ENCODE data around the gene IRAK4.
A peak's percentile ranks its signal among the peaks of the same experiment; 100 is the strongest.

Gene IRAK4

DNA sequence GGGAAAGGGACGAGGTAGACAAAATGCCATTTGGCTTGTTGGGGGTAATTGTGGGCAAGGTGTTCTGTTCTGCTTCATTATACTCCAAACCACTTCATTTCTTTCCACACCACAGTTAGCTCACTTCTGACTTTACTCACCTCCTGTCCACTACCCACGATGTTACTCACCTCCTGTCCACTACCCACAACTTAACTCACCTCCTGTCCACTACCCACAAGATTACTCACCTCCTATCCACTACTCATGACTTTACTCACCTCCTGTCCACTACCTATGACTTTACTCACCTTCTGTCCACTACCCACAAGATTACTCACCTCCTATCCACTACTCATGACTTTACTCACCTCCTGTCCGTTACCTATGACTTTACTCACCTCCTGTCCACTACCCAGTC is 57.4 kb downstream of the IRAK4 start:
- Histone ChIP-seq H3K9me3 (ENCODE audit: control insufficient read depth, low read length) (no peaks in the 10 kb centered on the region), H3K4me1 (peaks cover 6% of the 10 kb centered on the region), H3K9ac (no peak overlapping the region), H2AFZ (peak overlapping the region; percentile 28), H3K27me3 (ENCODE audit: control insufficient read depth, insufficient read depth, low read length) (no peaks in the 10 kb centered on the region), H3K4me2 (ENCODE audit: low read length) (no peak overlapping the region), H3K79me2 (no peaks in the 10 kb centered on the region), H3K4me3 (ENCODE audit: low read depth, low read length) (no peak overlapping the region), H3K27ac (no peak overlapping the region), H3K36me3 (ENCODE audit: control insufficient read depth, insufficient read depth, low read length) (no peaks in the 10 kb centered on the region)
- TF ChIP-seq, protein P1, sequence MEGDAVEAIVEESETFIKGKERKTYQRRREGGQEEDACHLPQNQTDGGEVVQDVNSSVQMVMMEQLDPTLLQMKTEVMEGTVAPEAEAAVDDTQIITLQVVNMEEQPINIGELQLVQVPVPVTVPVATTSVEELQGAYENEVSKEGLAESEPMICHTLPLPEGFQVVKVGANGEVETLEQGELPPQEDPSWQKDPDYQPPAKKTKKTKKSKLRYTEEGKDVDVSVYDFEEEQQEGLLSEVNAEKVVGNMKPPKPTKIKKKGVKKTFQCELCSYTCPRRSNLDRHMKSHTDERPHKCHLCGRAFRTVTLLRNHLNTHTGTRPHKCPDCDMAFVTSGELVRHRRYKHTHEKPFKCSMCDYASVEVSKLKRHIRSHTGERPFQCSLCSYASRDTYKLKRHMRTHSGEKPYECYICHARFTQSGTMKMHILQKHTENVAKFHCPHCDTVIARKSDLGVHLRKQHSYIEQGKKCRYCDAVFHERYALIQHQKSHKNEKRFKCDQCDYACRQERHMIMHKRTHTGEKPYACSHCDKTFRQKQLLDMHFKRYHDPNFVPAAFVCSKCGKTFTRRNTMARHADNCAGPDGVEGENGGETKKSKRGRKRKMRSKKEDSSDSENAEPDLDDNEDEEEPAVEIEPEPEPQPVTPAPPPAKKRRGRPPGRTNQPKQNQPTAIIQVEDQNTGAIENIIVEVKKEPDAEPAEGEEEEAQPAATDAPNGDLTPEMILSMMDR (IDR thresholded peaks at IDR 0.05) = no peak

DNA sequence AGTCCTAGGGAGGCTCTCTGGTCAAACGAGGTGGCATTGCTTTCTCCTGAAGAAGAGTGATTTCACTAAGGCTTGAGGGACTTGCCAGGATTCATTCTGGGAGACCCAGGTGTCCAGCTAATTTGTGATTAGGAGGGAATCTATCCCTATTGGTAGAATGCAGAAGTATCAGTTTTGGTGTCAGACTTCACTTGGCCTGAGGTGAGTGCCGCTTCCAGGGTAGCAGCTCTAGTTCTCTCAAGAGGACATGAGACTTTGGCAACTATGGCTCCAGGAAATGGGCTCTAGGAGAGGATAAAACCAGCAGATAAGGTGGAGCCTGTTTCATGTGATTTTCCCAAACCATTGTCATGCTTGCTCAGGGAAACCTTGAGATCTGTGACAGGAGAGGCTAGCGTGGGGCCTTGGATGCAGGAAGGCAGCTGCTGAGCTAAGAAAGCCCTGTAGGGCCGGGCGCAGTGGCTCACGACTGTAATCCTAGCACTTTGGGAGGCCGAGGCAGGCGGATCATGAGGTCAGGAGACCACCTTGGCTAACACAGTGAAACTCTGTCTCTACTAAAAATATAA is 65.5 kb downstream of the IRAK4 start:
- H2AFZ ChIP-seq = no peak overlapping the region
- H3K4me3 ChIP-seq (ENCODE audit: low read depth, low read length) = no peak overlapping the region
- H3K79me2 ChIP-seq = no peaks in the 10 kb centered on the region
- no peak overlapping the region for H3K9ac ChIP-seq
- no peaks in the 10 kb centered on the region for H3K4me1 ChIP-seq
- no peaks in the 10 kb centered on the region for H3K36me3 ChIP-seq (ENCODE audit: control insufficient read depth, insufficient read depth, low read length)
- no peaks in the 10 kb centered on the region for H3K27me3 ChIP-seq (ENCODE audit: control insufficient read depth, insufficient read depth, low read length)
- H3K27ac ChIP-seq = no peak overlapping the region
- no peaks in the 10 kb centered on the region for H3K9me3 ChIP-seq (ENCODE audit: control insufficient read depth, low read length)
- TF ChIP-seq, protein P1 (IDR thresholded peaks at IDR 0.05) = no peak
- H3K4me2 ChIP-seq (ENCODE audit: low read length) = no peak overlapping the region

DNA sequence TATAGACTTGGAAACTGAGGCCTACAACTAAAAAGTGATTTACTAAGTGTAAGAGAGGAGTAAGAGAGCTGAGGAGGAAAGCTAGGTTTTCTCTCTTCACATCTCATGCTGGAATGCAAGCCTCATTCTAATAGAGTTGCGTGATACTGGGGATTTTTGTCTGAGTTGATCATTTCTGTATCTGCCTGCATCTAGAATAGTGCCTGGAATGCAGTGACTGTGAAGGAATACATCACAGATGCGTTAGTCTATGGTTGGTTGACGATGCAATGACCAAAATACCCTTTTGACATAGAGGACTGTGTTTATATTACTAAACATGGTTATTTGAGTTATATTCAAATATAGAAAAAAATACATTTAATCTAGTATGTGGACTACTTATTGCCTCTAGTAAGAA is 67.9 kb downstream of the IRAK4 start:
- no peak overlapping the region for H3K27ac ChIP-seq
- no peaks in the 10 kb centered on the region for H3K36me3 ChIP-seq (ENCODE audit: control insufficient read depth, insufficient read depth, low read length)
- H3K9ac ChIP-seq = no peak overlapping the region
- H3K4me3 ChIP-seq (ENCODE audit: low read depth, low read length) = no peak overlapping the region
- H3K27me3 ChIP-seq (ENCODE audit: control insufficient read depth, insufficient read depth, low read length) = no peaks in the 10 kb centered on the region
- no peak overlapping the region for H3K4me2 ChIP-seq (ENCODE audit: low read length)
- TF ChIP-seq, protein P1 (IDR thresholded peaks at IDR 0.05) = no peak
- H2AFZ ChIP-seq = peak overlapping the region; percentile 16
- H3K79me2 ChIP-seq = no peaks in the 10 kb centered on the region
- H3K4me1 ChIP-seq = no peaks in the 10 kb centered on the region
- H3K9me3 ChIP-seq (ENCODE audit: control insufficient read depth, low read length) = no peaks in the 10 kb centered on the region

DNA sequence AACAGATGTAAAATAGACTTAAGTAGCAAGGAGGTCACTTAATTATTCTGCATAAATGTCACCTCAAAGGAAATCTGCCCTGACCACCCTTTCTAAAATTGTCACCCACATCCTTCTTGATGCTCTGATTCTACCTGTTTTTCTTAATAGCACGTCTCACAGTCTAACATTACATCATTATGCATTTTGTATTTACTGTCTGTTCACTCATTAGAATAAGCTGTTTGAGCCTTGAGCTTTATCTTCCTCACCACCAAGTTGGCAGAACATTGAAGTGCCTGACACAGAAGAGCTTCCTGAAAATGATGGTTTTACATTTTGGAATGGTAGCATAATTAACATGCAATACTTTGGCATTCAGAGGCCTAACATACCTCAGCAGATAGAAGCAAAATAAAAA is 68.3 kb downstream of the IRAK4 start:
- H3K4me1 ChIP-seq = no peaks in the 10 kb centered on the region
- H3K4me3 ChIP-seq (ENCODE audit: low read depth, low read length) = no peak overlapping the region
- no peak overlapping the region for H3K9ac ChIP-seq
- TF ChIP-seq, protein P1 (IDR thresholded peaks at IDR 0.05) = no peak
- H3K27me3 ChIP-seq (ENCODE audit: control insufficient read depth, insufficient read depth, low read length) = no peaks in the 10 kb centered on the region
- H3K36me3 ChIP-seq (ENCODE audit: control insufficient read depth, insufficient read depth, low read length) = no peaks in the 10 kb centered on the region
- H3K79me2 ChIP-seq = no peaks in the 10 kb centered on the region
- no peaks in the 10 kb centered on the region for H3K9me3 ChIP-seq (ENCODE audit: control insufficient read depth, low read length)
- H3K4me2 ChIP-seq (ENCODE audit: low read length) = no peak overlapping the region
- no peak overlapping the region for H2AFZ ChIP-seq
- no peak overlapping the region for H3K27ac ChIP-seq

DNA sequence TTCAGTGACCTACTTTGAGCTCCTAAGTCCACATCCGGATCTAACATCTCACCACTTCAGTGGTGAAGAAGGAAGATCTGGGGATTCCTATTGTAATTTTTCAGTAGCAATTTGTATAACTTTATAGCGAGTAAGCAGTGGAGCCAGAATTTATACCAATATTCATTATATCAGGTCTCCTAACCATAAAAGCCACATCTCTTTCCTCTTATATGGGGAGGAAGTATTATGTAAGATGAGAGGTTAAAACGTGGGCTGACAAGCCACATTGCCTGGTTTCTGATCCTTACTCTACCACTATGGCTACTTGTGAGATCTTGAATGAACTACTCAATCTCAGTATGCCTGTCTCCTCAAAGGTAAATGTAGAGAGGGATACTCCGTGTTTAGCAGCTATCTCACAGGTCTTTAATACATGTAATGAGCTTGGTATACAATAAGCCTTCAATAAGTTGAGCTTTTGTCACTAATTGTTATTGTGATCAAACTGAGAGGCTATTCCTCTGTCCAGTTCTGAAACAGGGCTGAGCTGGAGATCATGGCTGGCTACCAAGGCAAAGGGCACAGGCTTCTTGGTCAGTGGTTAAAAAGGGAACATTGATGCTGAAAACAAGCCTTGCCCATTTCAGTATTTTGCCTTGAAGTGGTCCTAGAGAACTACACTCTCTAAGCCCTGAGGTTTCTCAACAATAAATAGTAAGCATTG is 73.9 kb downstream of the IRAK4 start:
- no peak overlapping the region for H3K27ac ChIP-seq
- no peak overlapping the region for H2AFZ ChIP-seq
- H3K9ac ChIP-seq = no peak overlapping the region
- no peaks in the 10 kb centered on the region for H3K36me3 ChIP-seq (ENCODE audit: control insufficient read depth, insufficient read depth, low read length)
- H3K4me2 ChIP-seq (ENCODE audit: low read length) = no peak overlapping the region
- no peaks in the 10 kb centered on the region for H3K27me3 ChIP-seq (ENCODE audit: control insufficient read depth, insufficient read depth, low read length)
- H3K9me3 ChIP-seq (ENCODE audit: control insufficient read depth, low read length) = no peaks in the 10 kb centered on the region
- TF ChIP-seq, protein P1 (IDR thresholded peaks at IDR 0.05) = no peak
- H3K4me3 ChIP-seq (ENCODE audit: low read depth, low read length) = no peak overlapping the region
- H3K4me1 ChIP-seq = no peaks in the 10 kb centered on the region
- H3K79me2 ChIP-seq = no peaks in the 10 kb centered on the region
